ENCODE results near the gene MTMR12.
"Not testable (repeated sequence)": the region's sequence is repeated elsewhere in the genome, so short reads cannot be mapped to it uniquely, and the experiment has no call there.

MTMR12 gene

GRCh38 chr5:32325616-32326015 lies 12.9 kb upstream of the MTMR12 start:
- no peak for DNase-seq (ENCODE audit: low read depth in 2 of 2)

DNA sequence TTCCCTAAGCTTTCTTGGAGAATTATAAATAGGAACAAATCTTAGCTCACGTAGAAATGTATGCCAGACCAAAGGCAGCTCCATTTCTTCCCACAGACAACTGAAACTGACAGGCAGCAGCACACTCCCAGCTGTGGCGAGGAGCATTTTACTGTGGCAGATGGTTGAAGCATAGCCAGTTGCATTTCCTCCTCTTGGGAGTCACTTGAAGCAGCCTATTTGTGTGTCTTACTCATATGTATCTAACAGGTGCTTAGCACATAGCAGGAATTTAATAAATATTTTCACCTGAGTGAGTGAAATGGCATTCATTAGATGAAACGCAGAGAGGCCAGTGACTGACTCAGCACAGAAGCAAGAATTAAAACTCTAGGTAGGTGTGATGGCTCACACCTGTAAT lies 12.3 kb upstream of the MTMR12 start:
- no peak for DNase-seq (ENCODE audit: low read depth in 2 of 2)

- no peak for DNase-seq (ENCODE audit: low read depth in 2 of 2)
Observed at GRCh38 chr5:32323741-32324140, 11.0 kb upstream of the MTMR12 start.

DNA sequence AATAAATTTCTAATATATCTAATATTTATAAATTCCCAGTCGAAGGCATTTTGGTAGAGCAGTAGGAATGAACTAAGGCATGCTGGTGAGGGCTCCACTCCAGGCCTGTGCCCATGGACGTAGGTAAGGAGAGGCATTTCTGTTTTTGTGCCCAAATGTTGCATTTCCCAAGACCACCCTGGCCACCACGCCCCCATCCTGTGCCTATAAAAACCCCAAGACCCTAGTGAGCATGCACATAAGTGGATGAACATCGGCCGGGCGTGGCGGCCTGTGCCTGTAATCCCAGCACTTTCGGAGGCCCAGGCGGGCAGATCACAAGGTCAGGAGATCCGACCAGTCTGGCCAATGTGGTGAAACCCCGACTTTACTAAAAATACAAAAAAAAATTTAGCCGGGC lies 10.1 kb upstream of the MTMR12 start:
- no peak for DNase-seq (ENCODE audit: low read depth in 2 of 2)

DNA sequence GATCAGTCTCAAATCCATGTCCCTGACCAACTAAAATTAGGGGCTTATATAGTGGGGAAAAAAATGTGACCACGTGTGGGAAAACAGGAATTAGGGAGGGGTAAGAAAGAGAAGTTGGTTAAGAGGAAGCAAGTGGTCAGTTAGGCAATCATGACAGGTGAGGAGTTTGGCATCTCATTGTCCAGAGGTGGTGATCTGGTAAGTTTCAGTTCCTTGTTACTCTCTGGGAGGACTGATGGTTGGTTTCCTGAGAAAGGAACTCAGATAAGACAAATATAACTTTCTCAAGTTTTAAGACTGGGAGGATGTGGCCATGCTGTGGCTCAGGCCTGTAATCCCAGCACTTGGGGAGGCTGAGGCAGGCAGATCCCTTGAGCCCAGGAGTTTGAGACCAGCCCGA lies 9.0 kb upstream of the MTMR12 start:
- DNase-seq (ENCODE audit: low read depth in 2 of 2) = not testable (repeated sequence)

DNA sequence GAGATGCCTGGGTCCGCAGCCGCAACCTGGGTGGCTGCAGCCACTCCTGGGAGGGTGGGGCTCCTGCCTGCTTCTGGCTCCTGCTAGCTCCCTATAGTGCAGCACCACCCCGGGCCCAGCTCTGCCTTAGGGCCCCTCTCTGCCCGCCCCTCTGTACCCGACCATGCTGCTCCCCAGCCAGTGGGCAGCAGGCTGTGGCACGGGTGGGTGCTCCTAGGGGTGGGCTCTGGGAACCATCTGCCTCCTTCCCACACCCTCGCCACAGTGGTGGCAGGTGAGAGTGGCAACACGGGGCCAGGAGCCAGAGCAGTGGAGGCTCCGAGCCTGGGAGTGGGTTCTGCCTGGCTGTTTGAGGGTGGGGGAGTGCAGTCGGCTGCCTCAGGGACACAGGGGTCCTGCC lies 7.8 kb upstream of the MTMR12 start:
- no peak for DNase-seq (ENCODE audit: low read depth in 2 of 2)

DNA sequence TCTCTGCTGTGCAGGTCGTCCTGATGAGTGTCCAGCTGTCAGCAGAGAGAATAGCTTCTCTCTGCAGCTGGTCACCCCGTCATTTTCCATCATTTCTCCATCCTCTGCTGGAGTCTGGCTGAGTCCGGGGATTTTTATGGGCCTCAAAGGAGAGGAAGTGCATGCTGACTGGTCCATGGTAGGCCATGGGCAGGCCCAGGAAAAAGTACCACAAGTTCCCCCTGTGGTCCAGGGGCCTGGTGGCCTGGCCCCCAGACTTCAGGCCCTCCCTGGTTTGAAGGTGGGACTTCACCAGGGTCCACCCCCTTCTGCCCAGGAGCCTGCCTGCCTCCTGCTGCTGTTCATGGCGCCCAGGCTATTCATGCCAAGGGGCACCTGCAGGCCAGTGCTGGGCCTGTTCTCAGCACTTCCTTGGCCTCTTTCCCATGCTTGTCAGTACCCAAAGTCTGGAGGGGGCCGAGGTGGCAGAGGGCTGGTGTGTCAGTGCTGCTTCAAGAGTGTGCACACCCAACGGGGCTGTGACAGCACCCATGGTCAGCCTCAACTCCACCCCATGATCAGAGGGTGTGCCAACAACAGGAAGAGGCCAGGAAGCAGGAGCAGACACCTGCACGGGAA lies 7.3 kb upstream of the MTMR12 start:
- DNase-seq (ENCODE audit: low read depth in 2 of 2) = no peak

GRCh38 chr5:32319392-32319791 lies 6.7 kb upstream of the MTMR12 start:
- no peak for DNase-seq (ENCODE audit: low read depth in 2 of 2)

GRCh38 chr5:32317041-32317440 lies 4.3 kb upstream of the MTMR12 start:
- no peak for DNase-seq (ENCODE audit: low read depth in 2 of 2)

DNA sequence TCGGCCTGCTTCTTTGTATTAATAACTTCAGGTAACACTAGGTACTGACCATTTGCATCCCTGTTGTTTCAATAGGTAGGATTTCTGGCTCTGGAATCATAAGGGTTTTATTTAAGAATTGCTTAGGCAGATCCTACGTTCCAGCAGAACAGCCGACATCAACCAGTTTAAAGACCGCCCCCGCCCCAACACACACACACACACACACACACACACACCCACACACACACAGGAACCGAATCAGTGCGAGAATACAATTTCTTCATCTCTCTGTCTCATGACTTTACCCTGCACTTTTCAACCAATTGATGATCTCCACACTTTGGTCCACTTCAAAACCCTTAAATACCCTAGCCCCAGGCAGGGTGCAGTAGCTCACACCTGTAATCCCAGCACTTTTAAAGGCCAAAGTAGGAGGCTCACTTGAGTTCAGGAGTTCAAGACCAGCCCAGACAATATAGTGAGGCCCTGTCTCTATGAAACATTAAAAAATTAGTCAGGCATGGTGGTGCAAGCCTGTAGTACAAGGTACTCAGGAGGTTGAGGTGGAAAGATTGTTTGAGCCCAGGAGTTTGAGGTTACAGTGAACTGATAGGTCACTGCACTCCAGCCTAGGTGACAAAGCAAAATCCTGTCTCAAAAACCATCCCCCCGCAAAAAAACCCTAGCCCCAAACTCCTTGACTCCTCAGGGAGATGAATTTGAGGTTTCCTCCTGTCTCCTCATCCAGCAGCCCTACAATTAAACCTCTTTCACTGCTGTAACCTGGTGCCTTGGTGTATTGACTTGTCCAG lies 2.7 kb upstream of the MTMR12 start:
- no peak for DNase-seq (ENCODE audit: low read depth in 2 of 2)

GRCh38 chr5:32314658-32315057 lies 1.9 kb upstream of the MTMR12 start:
- DNase-seq (ENCODE audit: low read depth in 2 of 2) = no peak

DNA sequence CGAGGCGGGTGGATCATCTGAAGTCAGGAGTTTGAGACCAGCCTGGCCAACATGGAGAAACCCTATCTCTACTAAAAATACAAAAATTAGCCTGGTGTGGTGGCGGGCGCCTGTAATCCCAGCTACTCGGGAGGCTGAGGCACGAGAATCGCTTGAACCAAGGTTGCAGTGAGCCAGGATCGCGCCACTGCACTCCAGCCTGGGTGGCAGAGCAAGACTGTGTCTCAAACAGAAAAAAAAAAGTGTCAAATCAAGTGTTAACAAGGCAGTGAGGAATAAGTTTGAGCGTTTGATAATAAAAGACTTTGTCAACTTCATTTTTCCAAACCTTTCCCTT lies 1.4 kb upstream of the MTMR12 start:
- not testable (repeated sequence) for DNase-seq (ENCODE audit: low read depth in 2 of 2)

DNA sequence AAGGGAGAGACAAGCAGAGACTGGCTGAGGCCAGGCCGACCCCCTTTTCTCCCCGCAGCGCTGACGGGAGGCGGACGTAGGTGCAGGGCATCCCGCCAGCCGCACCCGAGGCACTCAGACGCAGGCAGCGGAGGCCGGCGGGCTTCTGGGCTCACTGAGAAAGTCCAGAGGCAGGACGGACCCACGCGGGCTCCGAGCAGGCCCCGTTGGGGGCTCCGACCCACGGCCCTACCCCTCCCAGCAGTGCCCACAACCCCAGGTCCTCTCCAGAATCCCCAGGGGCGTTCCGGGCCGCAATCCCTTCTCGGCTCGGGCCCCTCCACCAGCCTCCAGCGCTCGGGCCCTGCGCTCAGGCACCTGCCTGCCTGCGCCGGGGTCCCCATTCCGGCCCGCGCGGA lies 543 bp downstream of the MTMR12 start:
- peak in 1 of 2 donors; percentile 17 for DNase-seq (ENCODE audit: low read depth in 2 of 2)

- DNase-seq (ENCODE audit: low read depth in 2 of 2) = no peak
Observed at GRCh38 chr5:32311404-32312196, 1.1 kb downstream of the MTMR12 start.

DNA sequence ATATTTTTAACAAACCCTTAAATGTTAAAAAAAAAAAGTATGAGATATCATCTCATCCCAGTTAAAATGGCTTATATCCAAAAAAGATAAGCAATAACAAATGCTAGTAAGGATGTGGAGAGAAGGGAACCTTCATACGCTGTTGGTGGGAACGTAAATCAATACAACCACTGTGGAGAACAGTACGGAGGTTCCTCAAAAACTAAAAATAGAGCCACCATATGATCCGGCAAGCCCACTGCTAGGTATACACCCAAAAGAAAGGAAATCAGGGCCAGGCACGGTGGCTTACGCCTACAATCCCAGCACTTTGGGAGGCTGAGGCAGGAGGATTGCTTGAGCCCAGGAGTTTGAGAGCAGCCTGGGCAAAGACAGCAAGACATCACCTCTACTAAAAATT lies 3.0 kb downstream of the MTMR12 start:
- DNase-seq (ENCODE audit: low read depth in 2 of 2) = no peak

GRCh38 chr5:32308946-32309345 lies 3.8 kb downstream of the MTMR12 start:
- DNase-seq (ENCODE audit: low read depth in 2 of 2) = no peak

DNA sequence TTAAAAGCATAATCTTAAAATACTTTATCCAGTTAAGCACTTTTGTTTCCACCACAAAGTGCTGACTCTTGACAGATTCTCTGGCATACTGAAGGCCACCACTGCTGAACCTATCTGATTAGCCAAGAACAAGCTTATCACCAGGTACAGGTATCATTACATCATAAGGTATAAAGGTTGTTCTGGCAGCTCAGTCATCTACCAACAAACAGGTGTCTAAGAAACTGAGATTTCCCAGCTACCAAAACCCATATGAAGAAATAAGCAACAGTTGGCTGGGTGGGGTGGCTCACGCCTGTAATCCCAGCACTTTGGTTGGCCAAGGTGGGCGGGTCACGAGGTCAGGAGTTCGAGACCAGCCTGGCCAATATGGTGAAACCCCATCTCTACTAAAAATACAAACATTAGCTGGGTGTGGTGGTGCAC lies 5.0 kb downstream of the MTMR12 start:
- no peak for DNase-seq (ENCODE audit: low read depth in 2 of 2)

- DNase-seq (ENCODE audit: low read depth in 2 of 2) = no peak
Observed at GRCh38 chr5:32304622-32305021, 8.1 kb downstream of the MTMR12 start.

GRCh38 chr5:32303755-32304120 lies 9.0 kb downstream of the MTMR12 start:
- DNase-seq (ENCODE audit: low read depth in 2 of 2) = no peak

DNA sequence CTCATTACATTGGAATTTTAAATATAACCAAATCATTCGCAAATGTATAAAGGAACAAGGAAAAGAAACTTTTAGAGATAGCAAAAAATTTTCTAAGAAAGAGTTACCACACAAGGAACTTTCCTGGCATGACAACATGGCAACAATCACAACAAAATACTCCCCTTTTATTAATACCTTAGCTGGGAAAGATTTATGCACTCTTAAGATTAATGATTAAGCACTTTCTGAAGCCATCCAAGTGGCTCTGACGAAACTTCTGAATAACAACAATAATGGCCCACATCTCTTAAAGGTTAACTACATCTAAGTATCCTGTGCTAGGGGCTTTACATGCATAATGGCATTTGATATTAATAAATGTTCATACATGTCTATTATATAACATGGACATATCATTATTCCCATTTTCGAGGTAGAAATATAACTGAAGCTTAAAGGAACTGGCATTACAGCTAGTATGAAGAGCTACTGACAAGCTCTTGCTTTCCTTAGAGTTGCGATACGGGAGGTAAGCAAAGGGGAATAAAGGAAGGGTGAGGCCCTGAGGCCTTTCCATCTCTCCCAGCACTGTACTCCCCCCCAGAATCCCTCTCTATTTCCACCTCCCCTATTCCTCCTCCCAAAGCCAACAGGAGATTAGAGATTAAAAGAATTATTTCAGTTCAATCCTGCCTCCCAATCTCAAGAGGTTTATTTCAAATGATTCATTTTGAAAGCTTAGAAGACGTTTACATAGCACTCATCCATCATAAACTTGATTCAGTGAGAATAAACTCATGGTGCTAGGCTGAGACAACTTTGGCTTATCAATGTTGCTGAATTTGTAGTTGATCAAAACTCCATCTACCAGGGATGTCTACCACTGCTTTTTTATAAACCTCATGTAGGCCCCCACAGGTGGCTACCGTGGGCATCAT lies 9.6 kb downstream of the MTMR12 start:
- no peak for DNase-seq (ENCODE audit: low read depth in 2 of 2)

DNA sequence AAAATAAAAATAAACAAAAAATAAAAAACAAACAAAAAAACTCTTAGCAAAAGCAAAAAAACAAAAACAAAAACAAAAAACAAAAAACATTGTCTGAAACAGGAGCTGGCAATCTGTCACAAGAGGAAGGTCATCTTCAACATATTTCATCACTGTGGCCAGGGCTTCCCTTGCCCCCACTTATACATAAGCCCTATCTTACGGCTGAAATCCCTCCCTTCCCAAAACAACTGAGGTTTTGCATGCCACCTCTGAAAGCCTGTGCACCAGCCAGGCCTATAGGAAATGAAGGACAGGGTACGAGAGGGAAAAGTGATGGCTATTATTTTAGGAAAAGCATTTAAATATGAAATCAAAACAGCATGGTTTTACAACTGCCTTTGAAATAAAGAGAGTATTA lies 10.8 kb downstream of the MTMR12 start:
- DNase-seq (ENCODE audit: low read depth in 2 of 2) = no peak
